NCI-H1092 (cell line): ENCODE data around the gene UPP1.
"Not testable (repeated sequence)": the region's sequence is repeated elsewhere in the genome, so short reads cannot be mapped to it uniquely, and the experiment has no call there.

ENCODE experiments used
- DNase-seq: peaks from one replicate; lab custom pipeline; 2025; lab: John Stamatoyannopoulos, UW

UPP1 gene

DNA sequence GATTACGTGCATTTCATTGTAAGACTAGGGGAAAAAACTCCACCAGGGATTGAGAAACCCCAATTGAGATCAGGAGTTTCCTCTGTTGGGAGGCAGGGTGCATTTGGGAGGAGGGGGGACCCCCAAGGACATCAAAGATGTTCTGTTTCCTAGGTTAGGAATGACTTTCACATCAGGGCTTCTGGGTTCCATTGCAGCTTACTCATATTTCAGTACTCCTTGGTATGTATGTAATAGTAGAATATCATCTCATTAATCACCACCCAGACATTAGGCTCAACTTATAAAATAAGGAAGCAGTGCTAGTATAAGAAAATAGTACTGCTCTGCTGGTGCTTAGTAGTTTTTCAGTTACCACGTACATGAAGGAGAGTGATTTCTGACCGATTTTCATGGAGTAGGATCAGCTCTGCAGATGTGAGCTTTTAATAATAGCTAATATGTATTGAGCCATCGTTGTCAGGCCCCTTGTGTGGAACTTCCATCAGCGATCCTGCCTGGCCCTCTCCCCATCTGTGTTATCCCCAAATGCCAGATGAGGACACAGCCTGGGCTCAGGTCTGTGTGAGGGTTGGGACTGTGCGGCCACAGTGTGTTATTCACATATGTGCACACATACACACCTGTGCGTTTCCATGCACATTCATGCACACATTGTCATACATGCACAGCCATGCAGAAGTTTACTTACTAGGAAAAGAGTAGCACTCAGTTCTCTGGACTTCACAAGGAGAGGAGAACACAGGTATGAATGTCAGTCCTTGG, 23.5 kb downstream of the UPP1 start:
- no peak for DNase-seq

- DNase-seq: no peak
Observed at GRCh38 chr7:48113275-48113674, 24.2 kb downstream of the UPP1 start.

DNA sequence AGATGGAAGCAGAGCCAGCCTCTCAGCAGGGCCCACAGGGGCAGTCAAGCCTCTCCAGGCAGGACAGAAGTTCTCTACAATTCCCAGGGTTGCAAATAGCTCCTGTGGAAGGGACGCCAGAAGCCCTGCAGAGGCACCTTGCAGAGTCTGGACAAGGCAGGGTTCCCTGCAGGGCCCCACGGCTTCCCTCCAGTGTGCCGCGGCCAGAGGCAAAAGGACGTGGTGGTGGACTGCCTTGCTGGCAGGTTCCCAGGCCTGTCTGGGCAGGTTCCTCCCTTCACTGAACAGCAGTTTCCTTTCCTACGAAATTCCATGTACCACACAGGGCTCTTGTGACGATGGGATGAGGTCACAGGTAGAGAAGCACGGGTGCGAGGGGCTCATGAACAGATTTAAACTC, 25.1 kb downstream of the UPP1 start:
- DNase-seq: no peak

DNA sequence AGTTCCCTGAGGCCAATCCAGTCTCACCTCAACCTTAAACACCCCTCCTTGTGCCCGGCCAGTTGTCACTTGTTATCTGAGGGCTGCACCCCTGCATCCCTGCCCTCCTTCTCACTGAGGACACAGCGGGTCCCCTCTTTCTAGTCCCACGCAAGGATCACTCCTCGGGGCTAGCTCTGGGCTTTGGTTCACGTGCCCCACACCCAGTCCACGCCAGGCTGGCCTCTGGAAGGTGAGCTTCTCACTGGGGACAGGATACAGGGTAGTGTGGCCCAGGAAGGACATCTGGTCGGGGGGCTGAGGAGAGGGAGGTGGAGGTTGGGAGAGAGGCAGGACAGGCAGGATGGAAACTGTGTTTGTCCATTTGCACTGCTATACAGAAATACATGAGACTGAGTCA, 25.5 kb downstream of the UPP1 start:
- no peak for DNase-seq

DNA sequence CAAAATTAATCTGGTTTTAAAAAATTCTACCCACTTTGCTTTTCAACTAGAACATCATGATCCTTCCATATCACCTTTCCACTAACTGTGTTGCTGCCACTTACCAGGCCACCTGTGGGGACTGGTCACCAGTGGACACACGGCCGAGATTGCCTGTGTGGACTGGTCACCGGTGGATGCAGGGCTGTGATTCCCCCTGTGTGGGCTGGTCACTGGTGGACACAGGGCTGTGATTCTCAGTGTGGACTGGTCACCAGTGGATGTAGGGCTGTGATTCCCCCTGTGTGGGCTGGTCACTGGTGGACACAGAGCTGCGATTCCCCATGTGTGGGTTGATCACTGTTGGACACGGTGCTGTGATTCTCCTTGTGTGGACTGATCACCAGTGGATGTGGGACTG, 27.0 kb downstream of the UPP1 start:
- DNase-seq: no peak

DNA sequence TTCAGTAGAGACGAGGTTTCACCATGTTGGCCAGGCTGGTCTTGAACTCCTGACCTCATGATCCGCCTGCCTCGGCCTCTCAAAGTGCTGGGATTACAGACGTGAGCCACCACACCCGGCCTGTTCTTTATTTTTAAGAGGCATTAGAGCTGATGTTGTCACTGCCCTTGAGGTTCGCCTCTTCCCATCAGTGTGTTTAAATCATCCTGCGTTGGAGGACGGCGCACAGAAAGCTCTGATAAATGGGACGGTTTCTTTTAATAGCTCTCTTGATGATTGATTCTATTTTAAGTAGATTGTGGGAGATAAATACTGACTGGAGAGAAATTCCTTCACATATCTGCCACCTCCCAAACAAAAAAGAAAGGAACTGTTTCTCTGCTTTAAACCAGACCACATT, 29.0 kb downstream of the UPP1 start:
- DNase-seq: no peak

GRCh38 chr7:48120536-48120935, 31.5 kb downstream of the UPP1 start:
- not testable (repeated sequence) for DNase-seq

DNA sequence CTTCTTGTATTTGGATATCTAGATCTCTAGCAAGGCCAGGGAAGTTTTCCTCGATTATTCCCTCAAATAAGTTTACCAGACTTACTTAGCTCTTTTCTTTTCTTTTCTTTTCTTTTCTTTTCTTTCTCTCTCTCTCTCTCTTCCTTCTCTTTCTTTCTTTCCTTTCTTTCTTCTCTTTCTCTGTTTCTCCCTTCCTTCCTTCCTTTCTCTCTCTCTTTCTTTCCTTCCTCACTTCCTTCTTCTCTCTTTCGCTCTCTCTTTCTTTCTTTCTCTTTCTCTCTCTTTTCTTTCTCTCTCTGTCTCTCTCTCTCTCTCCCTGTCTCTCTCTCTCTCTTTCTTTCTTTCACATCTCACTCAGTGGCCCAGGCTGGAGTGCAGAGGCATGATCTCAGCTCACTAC, 37.0 kb downstream of the UPP1 start:
- DNase-seq: no peak

DNA sequence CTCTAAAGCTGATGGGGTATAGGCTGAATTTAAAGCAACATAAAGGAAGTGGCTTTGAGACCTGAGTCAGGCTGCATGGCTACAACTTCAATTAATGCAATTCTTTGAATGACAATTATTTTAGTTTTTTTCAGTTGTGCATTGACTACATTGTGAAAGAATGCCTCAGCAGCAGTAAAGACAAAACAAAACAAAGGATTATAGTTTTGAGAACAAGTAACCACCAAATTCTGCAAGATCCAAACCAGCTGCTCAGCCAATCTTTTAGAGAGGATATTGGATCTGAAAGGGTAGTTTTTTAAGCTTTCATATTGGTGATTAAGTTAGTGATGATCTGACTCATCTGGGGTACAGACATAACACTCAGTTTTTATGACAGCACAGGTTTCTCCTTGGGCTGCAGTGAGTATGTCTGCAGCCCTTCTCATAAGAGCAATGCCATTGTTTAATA, 41.6 kb downstream of the UPP1 start:
- no peak for DNase-seq

GRCh38 chr7:48132792-48133191, 43.7 kb downstream of the UPP1 start:
- no peak for DNase-seq

DNA sequence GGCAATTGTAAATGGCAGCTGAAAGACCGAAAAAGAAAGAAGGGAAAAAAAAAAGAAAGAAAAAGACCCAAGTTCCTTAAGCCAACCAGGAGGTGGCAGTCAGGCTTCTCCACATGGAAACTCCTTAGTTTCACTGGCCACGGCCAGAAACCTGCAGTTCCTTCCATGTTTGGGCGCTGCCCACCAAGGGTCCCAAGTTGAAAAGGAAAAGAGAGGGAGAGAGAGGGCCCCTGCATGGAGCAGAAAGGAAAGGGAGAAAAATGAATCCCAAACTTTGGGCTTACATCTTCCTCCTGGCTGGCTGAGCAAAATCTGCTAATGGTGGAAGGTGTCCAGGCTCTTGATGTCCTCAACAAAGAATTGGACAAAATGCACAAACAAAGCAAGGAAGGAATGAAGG, 50.4 kb downstream of the UPP1 start:
- DNase-seq: no peak

GRCh38 chr7:48140001-48140681, 51.1 kb downstream of the UPP1 start:
- no peak for DNase-seq

DNA sequence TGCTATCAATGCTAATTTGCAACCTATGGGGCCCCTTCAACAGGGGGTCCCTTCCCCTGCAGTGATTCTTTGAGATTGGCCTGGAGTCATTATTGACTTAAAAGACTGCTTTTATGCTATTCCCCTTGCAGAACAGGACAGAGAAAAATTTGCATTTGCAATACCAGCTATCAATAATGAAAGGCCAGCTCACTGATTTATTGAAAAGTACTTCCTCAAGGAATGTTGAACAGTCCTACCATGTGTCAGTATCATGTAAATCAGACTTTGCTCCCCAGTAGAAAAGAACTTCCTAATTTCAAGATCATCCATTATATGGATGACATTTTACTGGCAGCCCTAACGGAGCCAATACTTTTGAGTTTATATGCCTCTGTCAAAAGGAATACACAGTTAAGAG, 52.5 kb downstream of the UPP1 start:
- DNase-seq: no peak

DNA sequence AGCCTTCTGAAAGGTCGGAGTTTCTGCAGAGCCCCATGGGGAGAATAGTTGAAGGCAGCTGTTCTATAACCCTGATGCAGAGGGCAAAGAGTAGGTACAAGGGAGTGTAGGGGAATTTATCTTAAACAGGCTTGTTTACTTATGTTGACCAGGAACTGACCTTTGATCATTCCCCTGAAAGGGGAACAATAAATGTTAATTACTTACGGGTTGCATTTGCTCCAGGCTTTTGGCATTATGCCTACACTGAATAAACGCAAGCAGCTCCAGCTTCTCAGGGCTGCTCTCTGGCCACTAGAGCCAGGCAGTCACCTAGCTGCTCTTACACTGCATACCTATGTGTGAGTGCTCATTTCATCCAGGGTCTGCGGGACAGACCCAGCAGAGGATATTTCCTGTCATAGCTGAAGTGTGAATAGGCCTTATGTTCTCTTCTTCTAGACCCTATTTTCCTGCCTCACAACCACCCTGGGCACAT, 55.3 kb downstream of the UPP1 start:
- no peak for DNase-seq

DNA sequence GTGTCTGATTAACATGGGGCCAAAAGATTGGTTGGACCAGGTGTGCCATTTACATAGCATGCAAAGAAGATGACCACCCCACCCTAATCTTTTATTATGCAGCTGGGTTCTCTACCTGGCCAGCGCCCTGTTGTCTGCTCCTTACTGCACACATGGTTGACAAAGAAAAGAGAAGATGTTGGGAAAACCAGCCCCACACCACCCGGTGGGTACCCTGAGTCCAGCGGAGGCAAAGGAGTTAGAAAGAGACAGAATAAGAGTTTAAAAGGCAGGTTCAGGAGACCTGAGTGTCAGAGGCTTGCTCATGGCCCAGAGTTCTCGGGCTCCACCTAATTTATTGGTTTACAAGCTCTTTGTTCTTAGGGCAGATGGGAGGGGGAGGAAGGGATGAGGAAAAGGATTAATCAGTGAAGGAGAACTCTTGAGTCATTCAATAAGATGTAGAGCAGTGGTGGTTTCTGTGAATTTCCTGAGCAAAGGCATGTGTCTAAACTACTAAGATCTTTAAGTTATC, 58.1 kb downstream of the UPP1 start:
- DNase-seq: no peak

- not testable (repeated sequence) for DNase-seq
Observed at GRCh38 chr7:48147690-48148089, 58.6 kb downstream of the UPP1 start.

GRCh38 chr7:48148311-48148710, 59.2 kb downstream of the UPP1 start:
- no peak for DNase-seq

DNA sequence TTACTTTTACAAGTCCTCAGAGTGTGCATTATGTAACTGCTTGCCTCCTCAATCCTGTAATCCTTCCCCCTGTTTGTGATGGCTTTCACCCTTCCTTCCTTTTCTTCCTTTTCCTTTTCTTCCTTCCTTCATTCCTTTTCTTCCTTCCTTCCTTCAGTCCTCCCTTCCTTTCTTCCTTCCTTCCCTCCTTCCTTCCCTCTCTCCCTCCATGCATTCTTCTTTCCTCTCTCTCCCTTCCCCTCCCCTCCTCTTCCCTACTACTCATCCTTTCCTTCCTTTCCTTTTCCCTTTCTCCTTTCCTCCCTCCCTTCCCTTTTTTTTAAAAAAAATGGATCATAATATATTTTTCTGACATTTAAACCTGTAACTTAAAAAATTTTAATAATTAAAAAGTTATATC, 60.0 kb downstream of the UPP1 start:
- DNase-seq: no peak

DNA sequence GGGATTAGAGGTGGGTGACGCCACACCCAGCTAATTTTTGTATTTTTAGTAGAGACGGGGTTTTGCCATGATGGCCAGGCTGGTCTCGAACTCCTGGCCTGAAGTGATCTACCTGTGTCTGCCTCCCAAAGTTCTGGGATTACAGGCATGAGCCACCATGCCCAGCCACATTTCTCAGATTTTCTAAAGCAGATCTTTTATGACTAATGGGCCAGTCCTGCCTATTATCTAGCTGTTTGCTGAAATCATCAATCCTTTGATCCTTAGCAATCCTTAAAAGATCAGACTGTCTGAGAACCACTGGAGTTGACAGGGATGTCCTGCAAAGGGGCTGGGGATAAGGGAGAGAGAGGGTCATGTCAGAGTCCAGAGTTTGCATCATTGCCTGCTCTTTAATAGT, 61.0 kb downstream of the UPP1 start:
- DNase-seq: no peak

DNA sequence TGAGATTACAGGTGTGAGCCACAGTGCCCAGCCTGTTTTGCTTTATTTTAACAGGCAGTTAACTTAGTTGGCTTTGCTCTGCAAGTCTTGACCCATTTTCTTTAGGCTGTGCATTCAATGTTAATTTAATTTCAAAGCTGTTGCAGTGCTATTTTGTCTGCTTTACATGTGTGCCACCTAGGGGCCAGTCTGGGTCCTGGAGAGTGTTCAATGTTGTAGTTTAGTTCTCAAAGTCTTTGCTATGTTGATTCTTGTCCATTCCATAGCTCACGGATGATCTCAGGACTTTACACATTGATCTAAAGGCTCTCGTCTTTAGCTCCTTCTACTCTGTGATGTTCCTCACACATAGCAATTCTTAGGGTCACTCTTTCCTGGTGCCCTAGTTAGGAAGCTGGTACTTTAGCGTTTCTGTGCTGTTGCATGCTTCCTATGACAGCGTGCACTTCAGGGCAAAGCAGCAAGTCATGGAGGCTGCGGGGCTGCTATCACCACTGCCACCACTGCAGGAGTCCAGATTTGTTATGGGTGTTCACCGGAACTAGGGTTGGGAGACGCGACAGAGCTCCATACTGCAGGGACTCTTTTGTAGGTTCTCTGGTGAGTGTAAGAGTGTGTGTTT, 65.8 kb downstream of the UPP1 start:
- no peak for DNase-seq
